Measurements from ENCODE around the gene SFRP4.

DNA sequence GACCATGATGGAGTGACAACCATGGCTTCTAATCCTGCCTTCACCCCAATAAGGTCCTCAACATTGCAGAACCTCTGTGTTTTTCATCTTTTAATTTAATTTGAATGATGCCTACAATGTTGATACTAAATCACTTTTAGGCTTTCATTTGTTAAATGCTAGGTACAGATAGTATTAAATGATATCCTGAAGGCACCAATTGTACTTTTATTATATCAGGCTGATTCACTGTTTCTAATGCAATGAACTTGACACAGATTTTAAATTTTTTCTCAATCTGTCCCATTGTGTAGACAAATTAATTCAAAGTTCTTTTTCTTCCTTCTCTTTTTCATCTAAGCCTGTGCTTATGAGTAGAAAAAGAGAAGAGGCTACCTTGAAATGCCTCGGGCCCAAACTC, 9.0 kb upstream of the SFRP4 start:
- TF ChIP-seq CTCF (IDR thresholded peaks at IDR 0.05) = no peak
- no peak for TF ChIP-seq POLR2A (IDR thresholded peaks at IDR 0.05; ENCODE audit: low read depth)
- no peak for TF ChIP-seq POLR2AphosphoS5 (IDR thresholded peaks at IDR 0.05)
